CD4-positive, alpha-beta T cell treated with Interleukin-6 for 4 hours (primary cell): ENCODE results near the gene CYTIP.
"Not testable (repeated sequence)": the region's sequence is repeated elsewhere in the genome, so short reads cannot be mapped to it uniquely, and the experiment has no call there.

ENCODE experiments used
- DNase-seq: peaks from one replicate; pipeline ENCODE4 v3.0.0-alpha.2; 2020; ENCODE audit warnings: mixed read lengths

Gene CYTIP

GRCh38 chr2:157421331-157421944 lies 22.5 kb downstream of the CYTIP start:
- no peak for DNase-seq

GRCh38 chr2:157420771-157421323 lies 23.0 kb downstream of the CYTIP start:
- DNase-seq, result no peak

GRCh38 chr2:157419031-157419575 lies 24.8 kb downstream of the CYTIP start:
- DNase-seq, result no peak

- DNase-seq, result peak; percentile 41
These were observed 25.6 kb downstream of the CYTIP start for GRCh38 chr2:157418239-157418641.

- no peak for DNase-seq
These were observed 28.2 kb downstream of the CYTIP start for GRCh38 chr2:157415591-157416101.

- no peak for DNase-seq
These were observed 29.8 kb downstream of the CYTIP start for GRCh38 chr2:157414050-157414449.

GRCh38 chr2:157413326-157414035 lies 30.4 kb downstream of the CYTIP start:
- DNase-seq, result peak; percentile 70

GRCh38 chr2:157411624-157412336 lies 32.1 kb downstream of the CYTIP start:
- DNase-seq, result no peak

GRCh38 chr2:157405398-157405797 lies 38.5 kb downstream of the CYTIP start:
- DNase-seq, result not testable (repeated sequence)

- DNase-seq, result peak; percentile 85
These were observed 39.5 kb downstream of the CYTIP start for GRCh38 chr2:157404363-157404762.

- peak; percentile 60 for DNase-seq
These were observed 40.9 kb downstream of the CYTIP start for GRCh38 chr2:157402801-157403485.

GRCh38 chr2:157395811-157396210 lies 48.1 kb downstream of the CYTIP start:
- no peak for DNase-seq

GRCh38 chr2:157394928-157395327 lies 49.0 kb downstream of the CYTIP start:
- DNase-seq, result no peak

- no peak for DNase-seq
These were observed 50.5 kb downstream of the CYTIP start for GRCh38 chr2:157393348-157393747.

GRCh38 chr2:157388827-157389226 lies 55.1 kb downstream of the CYTIP start:
- no peak for DNase-seq

GRCh38 chr2:157386747-157387146 lies 57.1 kb downstream of the CYTIP start:
- DNase-seq, result no peak

- no peak for DNase-seq
These were observed 57.6 kb downstream of the CYTIP start for GRCh38 chr2:157386247-157386646.

GRCh38 chr2:157377861-157378260 lies 66.0 kb downstream of the CYTIP start:
- DNase-seq, result no peak

- no peak for DNase-seq
These were observed 67.8 kb downstream of the CYTIP start for GRCh38 chr2:157376041-157376440.

GRCh38 chr2:157375384-157375783 lies 68.5 kb downstream of the CYTIP start:
- no peak for DNase-seq

- not testable (repeated sequence) for DNase-seq
These were observed 75.4 kb downstream of the CYTIP start for GRCh38 chr2:157368508-157368907.

GRCh38 chr2:157367704-157368103 lies 76.2 kb downstream of the CYTIP start:
- DNase-seq, result no peak
